Panc1 (cell line): Measurements from ENCODE around the gene CACNG1. TPM values are rescaled to one million over a fixed set of nuclear protein-coding genes. Genes with fewer than 3 reads are reported as not detected.

Source experiments
- ATAC-seq: fragments of 200-7000 bp; cut with Tn5 transposase; 2 replicates; pipeline ENCODE4 v1.9.1; 2020; ENCODE audit warnings: mild to moderate bottlenecking, moderate library complexity
- BruUV-seq: library from RNA; stranded (reverse); fragments of 400-500 nt; replicated peaks from 2 replicates; lab custom pipeline; 2021; lab: Mats Ljungman, UMichigan
- CTCF ChIA-PET: fragments of 300-600 bp; sonication (Branson Sonifier 250); formaldehyde crosslinking; loops from one replicate; lab custom pipeline; 2022; ENCODE audit warnings: antibody characterized with exemption; lab: Charles Lee
- POLR2A ChIA-PET: fragments of 300-600 bp; sonication (Branson Sonifier 250); formaldehyde crosslinking; loops from one replicate; lab custom pipeline; 2022; ENCODE audit warnings: antibody characterized with exemption; lab: Charles Lee
- DNase-seq: peaks from one replicate; pipeline ENCODE4 v3.0.0-alpha.2; 2010; ENCODE audit warnings: low read depth, low spot score
- H3K27ac ChIP-seq: 2 replicates; pipeline ENCODE4 v1.5.1; 2011; ENCODE audit warnings: mild to moderate bottlenecking, low read length, inconsistent platforms
- H3K27me3 ChIP-seq: fragments of 200-500 bp; sonication (Bioruptor generic); 2 replicates; pipeline ENCODE4 v1.6.0; 2014; ENCODE audit warnings: low read length, inconsistent platforms; ENCODE audit not compliant: control insufficient read depth, insufficient read depth
- H3K36me3 ChIP-seq: fragments of 200-500 bp; sonication (Bioruptor generic); 2 replicates; pipeline ENCODE4 v1.5.1; 2014; ENCODE audit warnings: inconsistent platforms, mild to moderate bottlenecking, low read length, moderate library complexity; ENCODE audit not compliant: control insufficient read depth, insufficient read depth
- H3K4me1 ChIP-seq: 2 replicates; pipeline ENCODE4 v1.5.1; 2011; ENCODE audit warnings: inconsistent platforms, mild to moderate bottlenecking, low read length, moderate library complexity; ENCODE audit not compliant: control insufficient read depth, insufficient read depth
- H3K4me3 ChIP-seq, 2 experiments: 2 replicates each; pipeline ENCODE4 v1.5.1; 2011 to 2012; ENCODE audit warnings: low read depth in 2 of 2, low read length in 2 of 2, mild to moderate bottlenecking in 2 of 2, inconsistent platforms in 1 of 2, moderate library complexity in 1 of 2
- H3K9me3 ChIP-seq: fragments of 200-500 bp; sonication (Bioruptor generic); 2 replicates; pipeline ENCODE4 v1.5.1; 2014; ENCODE audit warnings: low read depth, mild to moderate bottlenecking, inconsistent platforms, low read length, moderate library complexity; ENCODE audit not compliant: control insufficient read depth, insufficient read depth
- CTCF ChIP-seq: fragments of 450-650 bp; IDR thresholded peaks from 2 replicates; pipeline ENCODE4 v1.5.1; 2017; ENCODE audit warnings: mild to moderate bottlenecking
- POLR2AphosphoS5 ChIP-seq: IDR thresholded peaks from 2 replicates; pipeline ENCODE4 v1.6.1; 2012; ENCODE audit warnings: mild to moderate bottlenecking, low read depth, low read length, moderate library complexity
- REST ChIP-seq, 2 experiments: IDR thresholded peaks; 2 replicates each; pipeline ENCODE4 v1.6.1; 2011 to 2012; ENCODE audit warnings: low read depth in 2 of 2, control low read depth in 1 of 2, low read length in 1 of 2, mild to moderate bottlenecking in 1 of 2, moderate library complexity in 1 of 2; ENCODE audit not compliant: insufficient read depth in 1 of 2
- SIN3A ChIP-seq: IDR thresholded peaks from 2 replicates; pipeline ENCODE4 v1.6.1; 2012; ENCODE audit warnings: low read depth, mild to moderate bottlenecking, low read length, moderate library complexity, borderline replicate concordance; ENCODE audit not compliant: insufficient read depth
- TCF7L2 ChIP-seq: IDR thresholded peaks from 2 replicates; pipeline ENCODE4 v1.6.1; 2011; ENCODE audit warnings: mild to moderate bottlenecking, low read depth, low read length, inconsistent platforms
- in situ Hi-C: cut with HindIII; loops from 2 replicates; pipeline ENCODE4 v1.10.0; 2016; ENCODE audit warnings: low sequenced_read_pairs, low pct_unique_long_range_greater_than_20kb
- intact Hi-C: fragments of 100-400 bp; cut with micrococcal nuclease; formaldehyde crosslinking; loops from one replicate; pipeline ENCODE4 v1.10.0; 2022; ENCODE audit not compliant: unreplicated experiment
- total RNA-seq: library from RNA; stranded (reverse); gene quantifications from one replicate; pipeline ENCODE4 v1.2.1, GENCODE V29; 2021; ENCODE audit not compliant: unreplicated experiment

CACNG1 gene
- total RNA-seq, 1 experiment from 2014 or later, result 0.13 TPM

GRCh38 chr17:67049025-67049739 is 4.8 kb downstream of the CACNG1 start:
- H3K4me3 ChIP-seq, result no peak overlapping the region
- H3K36me3 ChIP-seq, result no peaks in the 10 kb centered on the region
- no peak for ATAC-seq
- ChIA-PET POLR2A (interaction anchor here (0.6 kb wide), 2 partner anchors 27 to 606 kb away, joined by 3 to 6 read pairs; no protein-coding TSS in a partner anchor), CTCF (no interaction called here)
- no peaks in the 10 kb centered on the region for H3K27me3 ChIP-seq
- no peaks in the 10 kb centered on the region for H3K4me1 ChIP-seq
- no TSS peak for BruUV-seq
- intact Hi-C loops, result no loop called here
- TF ChIP-seq REST (IDR thresholded peaks at IDR 0.05; ENCODE audit: insufficient read depth in 1 of 2, low read depth in 2 of 2, low read length in 1 of 2) (no peak), SIN3A (no peak), TCF7L2 (no peak), CTCF (no peak), POLR2AphosphoS5 (no peak)
- H3K9me3 ChIP-seq, result 0 out of 2 replicates have a peak, but pooled peaks cover 3% of the 10 kb centered on the region
- no peak for DNase-seq
- no peak overlapping the region for H3K27ac ChIP-seq
- in situ Hi-C loops, result no loop called here

GRCh38 chr17:67050066-67050465 is 5.7 kb downstream of the CACNG1 start:
- Histone ChIP-seq H3K27me3 (no peaks in the 10 kb centered on the region), H3K36me3 (no peaks in the 10 kb centered on the region), H3K4me1 (no peaks in the 10 kb centered on the region), H3K9me3 (0 out of 2 replicates have a peak, but pooled peaks cover 3% of the 10 kb centered on the region), H3K4me3 (no peak overlapping the region), H3K27ac (no peak overlapping the region)
- intact Hi-C loops, result no loop called here
- ChIA-PET POLR2A (no interaction called here), CTCF (no interaction called here)
- DNase-seq (no peak), ATAC-seq (no peak)
- in situ Hi-C loops, result no loop called here
- BruUV-seq, result no TSS peak
- TF ChIP-seq POLR2AphosphoS5, result no peak
- TF ChIP-seq CTCF, result no peak
- TF ChIP-seq REST (IDR thresholded peaks at IDR 0.05; ENCODE audit: insufficient read depth in 1 of 2, low read depth in 2 of 2, low read length in 1 of 2), result no peak
- no peak for TF ChIP-seq SIN3A
- TF ChIP-seq TCF7L2, result no peak
